ENCODE data around the gene SAMD9L. TPM values are rescaled to one million over a fixed set of nuclear protein-coding genes. Genes with fewer than 3 reads are reported as not detected.

Gene SAMD9L
- total RNA-seq, 1 donor from 2014 or later = not detected

DNA sequence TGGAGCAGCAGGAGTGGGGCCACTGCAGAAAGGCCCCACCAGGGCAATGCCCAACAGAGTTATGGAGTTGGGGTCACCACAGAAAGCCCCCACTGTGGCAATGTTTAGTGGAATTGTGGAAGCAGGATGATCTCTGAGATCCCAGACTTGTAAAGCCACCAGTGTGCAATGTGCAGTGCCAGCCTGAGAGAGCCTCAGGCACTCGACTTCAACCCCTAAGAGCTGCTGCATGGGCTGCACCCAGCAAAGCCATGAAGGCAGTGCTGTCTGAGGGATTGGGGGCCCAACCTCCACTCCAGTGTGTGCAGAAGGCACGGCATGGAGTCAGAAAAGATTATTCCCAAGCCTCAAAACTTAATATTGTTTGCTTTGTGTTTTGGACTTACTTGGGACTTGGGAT is 50.8 kb downstream of the SAMD9L start:
- H3K9me3 Mint-ChIP-seq = no peaks in the 10 kb centered on the region
- H3K27ac Mint-ChIP-seq (ENCODE audit: unreplicated experiment) = no peak overlapping the region
- H3K36me3 Mint-ChIP-seq (ENCODE audit: low read depth) = no peaks in the 10 kb centered on the region
- no peak for DNase-seq (ENCODE audit: low read depth, low spot score)
- H3K4me3 Mint-ChIP-seq = no peak overlapping the region
- no peaks in the 10 kb centered on the region for H3K4me1 Mint-ChIP-seq
- peaks cover 76% of the 10 kb centered on the region for H3K27me3 Mint-ChIP-seq (ENCODE audit: low read depth)
- TF ChIP-seq, protein P1, sequence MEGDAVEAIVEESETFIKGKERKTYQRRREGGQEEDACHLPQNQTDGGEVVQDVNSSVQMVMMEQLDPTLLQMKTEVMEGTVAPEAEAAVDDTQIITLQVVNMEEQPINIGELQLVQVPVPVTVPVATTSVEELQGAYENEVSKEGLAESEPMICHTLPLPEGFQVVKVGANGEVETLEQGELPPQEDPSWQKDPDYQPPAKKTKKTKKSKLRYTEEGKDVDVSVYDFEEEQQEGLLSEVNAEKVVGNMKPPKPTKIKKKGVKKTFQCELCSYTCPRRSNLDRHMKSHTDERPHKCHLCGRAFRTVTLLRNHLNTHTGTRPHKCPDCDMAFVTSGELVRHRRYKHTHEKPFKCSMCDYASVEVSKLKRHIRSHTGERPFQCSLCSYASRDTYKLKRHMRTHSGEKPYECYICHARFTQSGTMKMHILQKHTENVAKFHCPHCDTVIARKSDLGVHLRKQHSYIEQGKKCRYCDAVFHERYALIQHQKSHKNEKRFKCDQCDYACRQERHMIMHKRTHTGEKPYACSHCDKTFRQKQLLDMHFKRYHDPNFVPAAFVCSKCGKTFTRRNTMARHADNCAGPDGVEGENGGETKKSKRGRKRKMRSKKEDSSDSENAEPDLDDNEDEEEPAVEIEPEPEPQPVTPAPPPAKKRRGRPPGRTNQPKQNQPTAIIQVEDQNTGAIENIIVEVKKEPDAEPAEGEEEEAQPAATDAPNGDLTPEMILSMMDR (conservative IDR thresholded peaks at IDR 0.05) = no peak

DNA sequence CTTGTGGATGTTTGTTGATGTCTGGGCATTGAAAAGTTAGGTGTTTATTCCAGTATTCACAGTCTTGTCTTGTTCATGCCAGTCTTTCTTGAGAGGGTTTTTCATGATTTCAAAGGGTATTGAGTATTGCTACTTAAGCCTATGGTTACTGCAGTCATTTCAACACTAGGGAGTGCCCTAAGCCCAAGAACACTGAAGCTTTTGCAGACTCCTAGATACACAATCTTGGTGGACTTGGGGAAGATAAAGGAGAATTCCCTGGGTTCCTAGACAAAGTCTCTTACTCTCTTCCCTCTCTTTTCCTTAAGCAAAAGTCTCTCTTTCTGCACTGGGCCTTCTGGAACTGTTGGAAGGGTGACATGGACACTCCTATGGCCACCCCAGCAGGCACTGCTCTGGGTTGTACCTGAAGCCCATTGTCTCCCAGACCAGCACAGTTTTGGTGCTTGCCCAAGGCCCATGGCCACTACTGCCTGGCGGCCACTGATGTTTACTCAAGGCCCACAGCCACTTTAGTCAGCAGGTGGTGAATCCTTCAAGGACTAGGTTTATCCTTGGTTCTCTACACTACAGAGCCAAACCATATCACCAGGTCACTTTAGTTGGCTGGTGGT is 55.3 kb downstream of the SAMD9L start:
- Mint-ChIP-seq H3K36me3 (ENCODE audit: low read depth) (no peaks in the 10 kb centered on the region), H3K4me1 (no peaks in the 10 kb centered on the region), H3K27ac (ENCODE audit: unreplicated experiment) (no peak overlapping the region), H3K27me3 (ENCODE audit: low read depth) (peaks cover 82% of the 10 kb centered on the region), H3K9me3 (no peaks in the 10 kb centered on the region), H3K4me3 (no peak overlapping the region)
- DNase-seq (ENCODE audit: low read depth, low spot score) = no peak
- TF ChIP-seq, protein P1 (conservative IDR thresholded peaks at IDR 0.05) = no peak

Other genes starting within 250 kb of the SAMD9L start
- 0.21 and 0.30 TPM in 2 replicates for gene SAMD9, start 30.4 kb downstream of the SAMD9L start, total RNA-seq
- not detected in 2 replicates for gene HEPACAM2, start 78.1 kb upstream of the SAMD9L start, total RNA-seq
- gene VPS50, start 84.0 kb upstream of the SAMD9L start, total RNA-seq = 16.0 and 18.3 TPM in 2 replicates

All from neural crest cell (in vitro differentiated cells).